NCI-H2029 (cell line): ENCODE results near the gene TSHZ3.

Experiments
- DNase-seq: peaks from one replicate; lab custom pipeline; 2025; lab: John Stamatoyannopoulos, UW

Gene TSHZ3

DNA sequence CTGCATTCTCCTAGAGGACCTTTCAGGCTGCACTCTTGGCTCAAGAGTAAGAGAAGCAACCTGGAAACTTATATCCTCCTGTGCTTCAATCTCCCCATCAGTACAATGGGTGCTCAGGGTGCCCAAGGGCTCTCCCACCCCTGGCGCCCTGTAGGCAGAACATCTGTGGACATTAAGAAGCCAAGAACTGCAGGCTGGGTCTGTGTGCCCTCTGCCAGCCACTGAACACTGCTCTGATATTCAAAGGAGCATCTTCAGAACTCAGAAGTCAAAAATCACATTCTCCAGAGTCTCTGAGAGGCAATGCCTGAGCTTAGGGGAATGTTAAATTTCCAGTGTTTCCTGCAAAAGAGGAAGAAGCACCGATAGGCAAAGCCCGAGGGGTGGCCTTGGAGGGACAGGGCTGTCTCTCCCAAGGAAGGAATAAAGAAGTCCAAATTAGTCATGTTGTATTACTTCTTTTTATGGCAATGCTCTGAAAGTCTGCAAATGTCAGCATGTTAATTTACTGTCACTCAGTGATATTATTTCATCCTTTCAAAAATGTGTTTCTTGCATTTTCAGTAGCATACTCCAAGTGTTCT, 88.1 kb downstream of the TSHZ3 start:
- DNase-seq = no peak

GRCh38 chr19:31260171-31260933, 88.9 kb downstream of the TSHZ3 start:
- no peak for DNase-seq

- DNase-seq = no peak
These were observed 90.8 kb downstream of the TSHZ3 start for GRCh38 chr19:31258211-31259052.

GRCh38 chr19:31257426-31258130, 91.7 kb downstream of the TSHZ3 start:
- DNase-seq = no peak

DNA sequence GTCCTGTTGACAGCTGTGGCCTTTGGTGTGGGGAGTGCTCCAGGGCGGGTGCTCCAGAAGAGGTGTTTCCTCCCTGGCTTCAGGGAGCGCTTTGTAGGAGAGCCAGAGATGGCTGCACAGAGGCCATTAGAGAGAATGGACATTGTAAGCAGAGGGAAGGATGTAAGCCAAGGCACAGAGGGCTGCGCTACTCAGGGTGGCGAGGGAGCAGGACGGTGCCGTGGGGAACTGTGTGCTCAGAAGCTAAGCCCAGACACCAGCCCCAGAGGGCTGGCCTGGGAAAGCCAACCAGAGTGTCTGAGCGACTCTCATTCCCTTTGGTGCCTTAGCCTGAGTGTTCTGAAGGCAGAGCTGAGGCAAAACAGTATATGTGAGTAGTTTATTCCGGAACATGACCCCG, 92.2 kb downstream of the TSHZ3 start:
- no peak for DNase-seq

DNA sequence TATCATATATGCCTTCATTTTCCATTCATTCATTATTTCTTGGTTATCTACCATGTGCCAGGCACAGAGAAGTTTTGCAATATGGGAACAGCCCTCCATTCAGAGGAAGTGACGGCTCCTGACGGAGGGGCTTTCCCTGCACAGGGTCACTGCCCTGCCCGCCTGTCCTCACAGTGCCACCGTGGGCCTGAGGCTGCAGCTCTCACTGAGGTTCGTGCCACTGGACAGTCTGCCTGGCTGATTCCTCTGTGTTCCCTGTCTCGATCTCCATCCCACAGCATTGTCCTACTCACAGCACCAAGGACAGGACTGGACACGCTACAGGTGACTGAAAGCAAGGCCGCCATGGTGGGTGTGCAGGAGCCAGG, 92.7 kb downstream of the TSHZ3 start:
- DNase-seq = no peak

GRCh38 chr19:31255831-31256592, 93.2 kb downstream of the TSHZ3 start:
- no peak for DNase-seq

GRCh38 chr19:31255174-31255799, 93.9 kb downstream of the TSHZ3 start:
- DNase-seq = no peak

DNA sequence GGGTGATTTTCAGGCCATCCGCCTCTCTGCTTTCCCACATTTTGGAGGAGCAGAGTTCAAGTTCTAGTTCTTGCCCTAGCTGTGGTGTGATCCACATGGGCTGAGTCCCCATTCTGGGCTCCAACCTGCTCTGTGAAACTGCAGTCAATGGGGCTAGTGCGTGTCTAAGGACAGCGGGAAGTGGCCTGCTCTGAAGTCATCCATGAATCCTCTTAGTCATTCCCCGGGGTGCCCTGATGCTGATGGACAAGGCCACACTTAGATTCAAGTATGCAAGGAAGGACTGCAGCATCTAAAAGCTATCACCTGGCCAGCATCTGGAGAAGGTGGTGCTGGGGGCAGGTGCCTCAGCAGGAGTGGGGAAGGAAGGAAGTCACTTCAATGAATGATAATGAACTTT, 94.6 kb downstream of the TSHZ3 start:
- no peak for DNase-seq

DNA sequence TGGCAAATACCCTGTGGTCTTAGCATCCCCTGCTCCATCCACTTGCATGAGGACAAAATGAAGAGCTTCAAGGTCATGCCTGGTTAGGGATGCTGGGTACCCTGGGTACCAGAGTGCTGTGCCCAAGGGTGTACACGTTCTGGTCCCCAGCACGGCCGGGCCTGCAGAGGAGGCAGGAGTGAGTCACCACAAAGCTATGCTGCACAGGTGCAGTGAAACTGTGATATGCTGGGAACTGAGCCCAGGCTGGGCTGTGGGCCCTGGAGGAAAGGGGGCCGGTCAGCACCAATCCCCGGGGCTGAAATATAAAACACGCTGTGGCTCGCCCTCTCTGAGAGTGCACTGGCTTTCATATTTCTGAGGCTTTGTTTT, 95.1 kb downstream of the TSHZ3 start:
- no peak for DNase-seq

DNA sequence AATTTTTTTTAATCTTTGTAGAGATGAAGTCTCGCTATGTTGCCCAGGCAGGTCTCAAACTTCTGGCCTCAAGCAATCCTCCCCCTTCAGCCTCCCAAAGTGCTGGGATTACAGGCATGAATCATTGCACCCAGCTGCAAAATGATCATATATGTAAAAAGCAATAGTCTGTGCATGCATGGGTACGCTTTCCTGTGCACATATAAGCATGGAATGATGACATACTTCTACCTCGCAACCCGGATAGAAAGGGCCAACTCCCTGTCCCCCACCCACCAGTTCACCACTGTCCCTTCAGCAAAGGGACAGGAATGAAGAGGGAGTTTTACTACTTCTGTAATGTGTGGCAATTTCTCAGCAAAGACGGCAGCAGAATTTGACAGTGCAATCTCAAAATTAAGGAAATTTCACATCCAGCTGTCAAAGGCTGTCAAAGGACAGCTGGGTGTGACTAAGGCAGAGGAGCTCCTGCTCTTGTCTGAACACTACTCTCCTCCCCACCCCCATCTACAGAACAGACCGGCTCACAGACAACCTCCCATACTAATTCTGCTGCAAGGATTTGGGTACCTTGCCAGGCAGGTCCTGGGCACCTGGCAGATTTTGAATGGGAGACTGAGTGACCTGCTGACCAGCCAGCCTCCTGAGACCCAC, 95.6 kb downstream of the TSHZ3 start:
- DNase-seq = no peak

GRCh38 chr19:31252441-31252840, 96.8 kb downstream of the TSHZ3 start:
- DNase-seq = no peak

DNA sequence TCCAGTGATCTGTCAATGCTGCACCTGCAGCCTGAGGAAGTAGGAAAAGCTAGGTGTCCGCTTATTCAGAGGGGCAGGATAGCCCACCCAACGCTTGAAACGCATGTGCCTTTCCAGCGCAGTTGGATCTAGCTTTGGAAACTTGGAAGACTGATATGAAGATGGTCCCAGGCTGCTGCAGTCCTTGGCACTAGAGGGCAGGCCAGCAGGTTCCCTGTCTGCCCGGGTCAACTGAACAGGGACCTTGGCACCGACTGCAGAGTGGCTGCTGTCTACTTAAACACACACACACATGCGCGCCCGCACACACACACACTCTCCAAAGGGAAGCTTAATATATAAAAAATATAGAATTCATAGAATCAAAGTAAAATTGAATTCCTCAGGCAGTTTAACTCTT, 100.0 kb downstream of the TSHZ3 start:
- DNase-seq = no peak

DNA sequence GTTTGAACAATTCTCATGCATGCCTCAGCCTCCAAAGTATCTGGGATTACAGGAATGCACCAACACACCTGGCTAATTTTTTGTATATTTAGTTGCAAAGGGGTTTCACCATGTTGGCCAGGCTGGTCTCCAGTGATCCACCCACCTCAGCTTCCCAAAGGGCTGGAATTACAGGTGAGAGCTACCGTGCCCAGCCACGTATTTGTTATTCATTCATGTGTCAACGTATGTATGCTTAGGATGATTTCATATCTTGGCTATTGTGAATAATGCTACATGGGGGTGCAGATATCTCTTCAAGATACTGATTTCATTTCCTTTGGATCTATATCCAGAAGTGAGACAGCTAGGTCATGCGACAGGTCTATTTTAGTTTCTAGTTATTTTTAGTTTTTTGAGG, 113.4 kb downstream of the TSHZ3 start:
- DNase-seq = no peak

GRCh38 chr19:31233295-31233800, 115.9 kb downstream of the TSHZ3 start:
- no peak for DNase-seq

- no peak for DNase-seq
These were observed 116.4 kb downstream of the TSHZ3 start for GRCh38 chr19:31232871-31233270.

GRCh38 chr19:31232180-31232579, 117.1 kb downstream of the TSHZ3 start:
- no peak for DNase-seq

DNA sequence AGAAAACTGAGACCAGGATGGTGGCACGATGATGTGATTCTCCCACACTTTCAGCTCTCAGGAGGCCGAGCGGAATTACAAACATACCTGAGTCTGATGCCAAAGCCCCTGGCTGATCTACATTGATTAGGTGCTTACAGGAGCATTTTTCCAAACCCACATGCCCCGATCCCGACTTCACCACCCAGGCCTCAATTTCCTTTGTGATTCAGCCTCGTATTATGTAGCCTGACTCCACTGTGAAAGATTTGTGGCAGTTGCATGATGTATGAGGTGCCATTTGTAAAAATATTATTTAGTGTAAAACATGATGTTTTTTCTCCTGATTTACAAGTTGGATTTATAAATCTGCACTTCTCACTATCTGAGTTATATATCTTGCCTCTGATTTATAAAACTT, 118.0 kb downstream of the TSHZ3 start:
- DNase-seq = no peak

GRCh38 chr19:31226151-31226935, 122.9 kb downstream of the TSHZ3 start:
- DNase-seq = no peak
